Measurements from ENCODE around the gene SYCE1L.
"Not testable (repeated sequence)": the region's sequence is repeated elsewhere in the genome, so short reads cannot be mapped to it uniquely, and the experiment has no call there.

The SYCE1L gene

GRCh38 chr16:77199211-77199610 is at the start of gene SYCE1L:
Gene SYCE1L, plus strand, starts transcription at chr16:77199408. Its CDS starts 44 bp downstream, at chr16:77199452.
- DNase-seq: no peak

- no peak for DNase-seq
These were observed 41.7 kb upstream of the SYCE1L start for GRCh38 chr16:77157346-77158058.

GRCh38 chr16:77158293-77158692 is 40.9 kb upstream of the SYCE1L start:
- DNase-seq: no peak

GRCh38 chr16:77165006-77165405 is 34.2 kb upstream of the SYCE1L start:
- DNase-seq: no peak

GRCh38 chr16:77165536-77166236 is 33.5 kb upstream of the SYCE1L start:
- not testable (repeated sequence) for DNase-seq

- no peak for DNase-seq
These were observed 32.5 kb upstream of the SYCE1L start for GRCh38 chr16:77166726-77167125.

GRCh38 chr16:77168901-77169300 is 30.3 kb upstream of the SYCE1L start:
- no peak for DNase-seq

GRCh38 chr16:77169650-77170236 is 29.5 kb upstream of the SYCE1L start:
- DNase-seq: no peak

- no peak for DNase-seq
These were observed 28.4 kb upstream of the SYCE1L start for GRCh38 chr16:77170805-77171204.

- DNase-seq: peak in 2 of 14 donors; percentile 12 to 34
These were observed 27.2 kb upstream of the SYCE1L start for GRCh38 chr16:77171745-77172635.

GRCh38 chr16:77172951-77173350 is 26.3 kb upstream of the SYCE1L start:
- DNase-seq: no peak

- DNase-seq: no peak
These were observed 16.1 kb upstream of the SYCE1L start for GRCh38 chr16:77183137-77183536.

- DNase-seq: not testable (repeated sequence)
These were observed 12.9 kb upstream of the SYCE1L start for GRCh38 chr16:77186298-77186697.

GRCh38 chr16:77190190-77190477 is 9.1 kb upstream of the SYCE1L start:
- DNase-seq: no peak

- DNase-seq: peak; percentile 63 to 99 (median 97)
These were observed 8.5 kb upstream of the SYCE1L start, which contains the start of gene MON1B for GRCh38 chr16:77190478-77191258. Gene MON1B, plus strand, starts transcription at chr16:77191190. Its CDS starts 296 bp downstream, at chr16:77191486.

GRCh38 chr16:77191259-77191969 is 7.8 kb upstream of the SYCE1L start:
- peak in 1 of 14 donors; percentile 56 for DNase-seq

GRCh38 chr16:77193377-77193776 is 5.8 kb upstream of the SYCE1L start:
- DNase-seq: no peak

GRCh38 chr16:77194295-77195231 is 4.6 kb upstream of the SYCE1L start:
- no peak for DNase-seq

- DNase-seq: no peak
These were observed 3.8 kb upstream of the SYCE1L start for GRCh38 chr16:77195411-77195810.

GRCh38 chr16:77197747-77198146 is 1.5 kb upstream of the SYCE1L start:
- no peak for DNase-seq
